Kidney capillary endothelial cell (primary cell): ENCODE measurements around the gene PLA2G4E.

Source experiments
- DNase-seq: peaks from one replicate; pipeline ENCODE4 v3.0.0-alpha.2; 2018; ENCODE audit warnings: low spot score

Gene PLA2G4E

DNA sequence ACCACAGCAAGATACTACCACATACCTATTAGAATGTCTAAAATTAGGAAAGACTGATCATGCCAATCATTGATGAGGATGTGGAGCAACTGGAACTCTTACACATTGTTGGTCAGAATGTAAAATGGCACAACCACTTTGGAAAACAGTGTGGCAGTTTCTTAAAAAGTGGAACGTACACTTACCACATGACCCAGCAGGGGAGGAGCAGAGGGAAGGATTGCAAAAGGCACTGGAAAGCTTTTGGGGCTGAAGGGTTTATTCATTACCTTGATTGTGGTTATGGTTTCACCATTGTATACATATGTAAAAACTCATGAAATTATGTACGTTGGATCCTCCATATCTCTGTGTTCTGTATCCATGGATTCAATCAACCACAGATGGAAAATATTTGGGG, 45.2 kb downstream of the PLA2G4E start:
- no peak for DNase-seq

- DNase-seq, result no peak
These were observed 46.8 kb downstream of the PLA2G4E start for GRCh38 chr15:41974041-41974440.

- DNase-seq, result peak; percentile 99
These were observed 48.3 kb downstream of the PLA2G4E start, which contains the start of gene EHD4 for GRCh38 chr15:41972253-41973242. Gene EHD4 (minus strand): TSS chr15:41972557. CDS start chr15:41972494, 63 bp downstream.

- DNase-seq, result no peak
These were observed 49.0 kb downstream of the PLA2G4E start for GRCh38 chr15:41971895-41972252.

GRCh38 chr15:41971089-41971894, 49.5 kb downstream of the PLA2G4E start:
- DNase-seq, result peak; percentile 50

GRCh38 chr15:41970456-41970855, 50.4 kb downstream of the PLA2G4E start:
- DNase-seq, result no peak

DNA sequence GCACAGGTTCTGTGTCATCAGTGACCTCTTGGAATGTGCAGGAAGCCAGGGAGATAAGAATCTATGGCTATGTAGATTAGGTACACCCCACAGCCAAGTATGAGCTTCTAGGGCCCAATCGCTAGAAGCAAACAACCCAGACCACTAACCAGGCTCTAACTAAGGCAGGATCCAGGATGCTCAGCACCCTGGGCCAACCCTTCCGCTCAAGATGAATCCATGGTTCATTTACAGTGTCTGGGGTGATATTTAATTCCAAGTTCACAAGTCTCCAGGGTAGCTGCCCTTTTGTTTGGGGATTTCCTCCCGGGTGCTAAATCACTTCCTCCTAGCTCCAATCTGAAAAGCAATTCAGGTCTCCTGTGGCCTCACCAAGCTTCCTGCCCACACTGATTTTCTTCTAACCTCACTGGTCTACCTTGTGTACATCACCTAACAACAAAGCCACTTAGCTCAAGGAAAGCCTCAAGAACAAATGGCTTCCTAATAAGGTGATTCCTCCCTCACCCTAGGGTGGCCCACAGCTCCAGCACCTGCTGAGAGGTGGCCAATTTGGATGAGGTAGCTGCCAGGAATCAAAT, 50.9 kb downstream of the PLA2G4E start:
- peak; percentile 61 for DNase-seq

- DNase-seq, result no peak
These were observed 52.1 kb downstream of the PLA2G4E start for GRCh38 chr15:41968701-41969100.

DNA sequence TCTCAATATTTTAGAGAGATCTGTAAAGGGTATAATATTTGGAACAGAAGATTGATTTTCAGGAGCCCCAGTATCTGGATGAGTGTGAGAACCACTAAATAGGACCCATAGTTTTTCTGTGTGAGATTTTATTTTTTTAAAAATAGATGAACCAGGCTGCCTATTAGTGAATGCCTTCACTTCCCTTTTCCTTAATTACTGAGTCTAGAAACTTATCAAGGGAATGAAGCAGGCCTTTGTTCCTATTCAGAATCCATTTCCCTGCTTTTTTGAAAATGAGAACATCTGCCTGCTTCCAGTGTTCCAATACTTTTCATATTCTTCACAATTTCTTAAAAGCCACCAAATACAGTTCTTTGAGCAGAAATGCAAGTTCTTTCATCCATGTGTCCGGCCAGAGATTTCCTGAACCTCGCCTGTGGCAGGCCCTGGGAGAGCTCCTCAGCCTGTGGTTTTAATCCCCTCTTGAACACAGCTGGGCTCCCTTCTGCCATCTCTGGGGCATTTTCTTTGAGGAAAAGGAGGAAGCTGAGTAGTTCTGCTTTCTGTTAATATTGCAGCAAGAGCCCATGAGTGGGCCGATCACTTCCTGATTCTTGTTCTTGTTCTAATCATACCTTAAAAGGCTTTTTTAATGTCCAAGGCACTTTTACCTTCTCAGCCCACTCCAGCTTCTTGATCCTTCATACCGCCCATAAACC, 53.2 kb downstream of the PLA2G4E start:
- no peak for DNase-seq

GRCh38 chr15:41966920-41967465, 53.8 kb downstream of the PLA2G4E start:
- DNase-seq, result no peak

DNA sequence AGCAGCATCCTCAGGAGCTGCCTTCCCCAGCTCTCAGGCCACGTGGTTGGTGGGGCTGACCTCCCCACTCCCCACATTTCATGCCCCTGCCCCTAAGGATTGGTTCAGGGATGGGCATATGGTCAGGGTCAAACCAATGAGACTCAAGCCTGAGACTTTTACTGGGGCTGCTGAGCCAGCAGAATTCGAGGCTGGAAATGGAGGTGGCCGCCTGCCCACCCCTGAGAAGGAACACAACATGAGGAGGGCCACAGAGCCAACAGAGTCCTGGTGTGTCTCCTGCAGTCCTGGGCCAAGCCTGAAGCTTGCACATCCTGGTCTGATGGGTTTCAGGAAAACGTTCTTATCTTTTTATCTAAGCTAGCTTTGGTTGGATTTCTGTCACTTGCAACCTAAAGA, 54.4 kb downstream of the PLA2G4E start:
- DNase-seq, result no peak

- DNase-seq, result no peak
These were observed 55.1 kb downstream of the PLA2G4E start for GRCh38 chr15:41965441-41966413.

DNA sequence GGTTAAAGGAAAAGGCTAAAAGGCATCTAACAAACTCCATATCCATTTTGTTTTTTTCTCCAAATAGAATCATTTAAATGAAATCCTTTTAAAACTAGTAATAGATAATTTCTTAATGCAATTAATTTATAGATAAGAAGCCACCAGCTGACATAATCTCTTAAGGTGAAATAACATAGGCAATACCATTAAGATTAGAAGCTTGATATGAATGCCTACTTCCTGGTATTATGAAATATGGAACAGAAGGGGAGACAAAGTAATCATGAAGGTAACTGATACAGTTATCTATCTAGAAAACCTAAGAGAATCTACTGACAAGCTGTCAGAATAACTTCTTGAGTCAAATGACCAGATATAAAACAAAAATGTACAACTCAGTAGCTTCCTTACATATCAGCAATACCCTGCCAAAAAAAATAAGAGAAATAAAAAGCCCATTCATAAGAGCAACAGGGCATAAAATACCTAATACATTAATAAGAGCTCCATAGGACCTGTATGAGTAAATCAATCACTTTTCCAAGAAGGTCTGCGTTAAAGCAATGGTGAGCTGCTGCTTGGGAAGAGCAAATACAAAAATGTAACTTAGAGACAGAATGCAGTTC, 59.1 kb downstream of the PLA2G4E start:
- DNase-seq, result no peak

GRCh38 chr15:41961001-41961518, 59.8 kb downstream of the PLA2G4E start:
- no peak for DNase-seq

GRCh38 chr15:41958002-41958420, 62.8 kb downstream of the PLA2G4E start:
- DNase-seq, result peak; percentile 71

- no peak for DNase-seq
These were observed 63.6 kb downstream of the PLA2G4E start for GRCh38 chr15:41957021-41957897.

DNA sequence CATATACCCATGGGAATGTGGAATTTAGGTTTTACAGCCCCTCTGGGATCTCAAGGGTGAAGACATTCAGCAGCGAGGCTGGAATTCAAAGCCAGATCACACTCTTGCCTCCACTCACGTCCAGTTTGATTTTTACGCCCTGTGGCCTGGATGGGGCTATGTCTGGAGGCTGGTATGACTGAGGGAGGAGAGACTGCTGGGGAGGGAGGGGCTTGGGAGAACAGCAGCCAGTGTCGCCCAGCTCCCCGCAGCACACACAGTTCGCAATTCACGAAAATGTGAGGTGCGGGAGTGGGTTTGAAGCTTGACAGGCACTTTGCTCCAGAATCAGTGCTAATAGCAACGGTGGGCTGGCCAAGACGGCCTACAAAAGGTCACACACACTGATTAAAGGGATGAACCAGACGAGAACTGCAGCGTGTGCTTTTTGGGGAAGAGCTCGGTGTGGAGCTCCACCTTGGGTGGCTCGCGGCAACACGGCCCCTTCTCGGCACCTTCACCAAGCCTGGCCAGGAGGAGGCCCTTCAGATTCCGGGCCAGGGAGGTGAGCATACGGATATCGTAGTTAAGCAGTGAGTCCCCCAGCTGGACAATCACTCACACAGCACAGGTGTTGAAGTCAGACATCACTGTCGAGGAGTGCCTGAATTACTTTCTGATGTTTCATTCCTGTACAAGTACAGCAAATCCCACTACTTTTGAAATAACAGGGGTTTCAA, 64.9 kb downstream of the PLA2G4E start:
- DNase-seq, result no peak

GRCh38 chr15:41955100-41955499, 65.7 kb downstream of the PLA2G4E start:
- DNase-seq, result no peak
